Uterus (tissue), 4 donors: Measurements from ENCODE around the gene IBA57. TPM values are rescaled to one million over a fixed set of nuclear protein-coding genes. Genes with fewer than 3 reads are reported as not detected.
A peak's percentile ranks its signal among the peaks of the same experiment; 100 is the strongest.

Source experiments
- DNase-seq, 2 donors: peaks; one replicate each; pipeline ENCODE4 v3.0.0-alpha.2; 2019 to 2020
- H3K27ac ChIP-seq, 2 donors: fragments of 200-600 bp; sonication (generic); 1 replicate in 1 of 2; 2 replicates in 1 of 2; pipeline ENCODE4 v1.5.1; 2016 to 2018
- H3K27me3 ChIP-seq, 2 donors: fragments of 200-600 bp; sonication (generic); one replicate each; pipeline ENCODE4 v1.5.1; 2018 to 2019; ENCODE audit warnings: control low read depth in 1 of 2
- H3K36me3 ChIP-seq, 2 donors: fragments of 200-600 bp; sonication (generic); one replicate each; pipeline ENCODE4 v1.5.1; 2019; ENCODE audit warnings: control low read depth in 1 of 2
- H3K4me1 ChIP-seq, 2 donors: fragments of 200-600 bp; sonication (generic); one replicate each; pipeline ENCODE4 v1.5.1; 2018 to 2019; ENCODE audit warnings: control low read depth in 1 of 2
- H3K4me3 ChIP-seq, 2 donors: fragments of 200-600 bp; sonication (generic); 1 replicate in 1 of 2; 2 replicates in 1 of 2; pipeline ENCODE4 v1.5.1; 2018 to 2019; ENCODE audit warnings: mild to moderate bottlenecking in 1 of 2
- H3K9me3 ChIP-seq, 2 donors: fragments of 200-600 bp; sonication (generic); one replicate each; pipeline ENCODE4 v1.5.1; 2019; ENCODE audit warnings: control low read depth in 1 of 2
- CTCF ChIP-seq, 4 experiments: fragments of 200-600 bp in 2 of 4; fragments of 450-650 bp in 2 of 4; sonication (generic) in 2 of 4; IDR thresholded peaks; one replicate each; pipeline ENCODE4 v1.5.1; 2016 to 2019; ENCODE audit warnings: antibody characterized with exemption in 4 of 4, mild to moderate bottlenecking in 2 of 4, moderate library complexity in 1 of 4
- POLR2A ChIP-seq, 2 donors: fragments of 450-650 bp; IDR thresholded peaks; one replicate each; pipeline ENCODE4 v1.6.1; 2016; ENCODE audit warnings: antibody characterized with exemption in 2 of 2, mild to moderate bottlenecking in 1 of 2, moderate library complexity in 1 of 2
- intact Hi-C: fragments of 100-400 bp; cut with DNase I; formaldehyde crosslinking; loops from one replicate; pipeline ENCODE4 v1.15.1; 2023; ENCODE audit warnings: low total_unique reads
- total RNA-seq, 4 donors: library from RNA; depleted of rRNA in 3 of 4; stranded (reverse); fragments of >200 nt in 3 of 4; gene quantifications; one replicate each; pipeline versions ENCODE4 v1.1.0 to v1.2.4, GENCODE V29; 2014 to 2023
- donor health status: DM: yes; HTN: yes; CAD: no.

IBA57 gene
- total RNA-seq, 4 donors from 2014 or later = 3.3 to 13.5 (median 7.5) TPM

GRCh38 chr1:228211531-228212414 is 46.2 kb downstream of the IBA57 start:
- Histone ChIP-seq H3K27ac (no peak overlapping the region), H3K9me3 (no peaks in the 10 kb centered on the region), H3K4me1 (no peaks in the 10 kb centered on the region), H3K27me3 (no peaks in the 10 kb centered on the region), H3K4me3 (no peak overlapping the region), H3K36me3 (no peaks in the 10 kb centered on the region)
- intact Hi-C loops = no loop called here
- TF ChIP-seq CTCF (IDR thresholded peaks at IDR 0.05) = no peak
- DNase-seq = no peak

- intact Hi-C loops = no loop called here
- Histone ChIP-seq H3K27me3 (no peaks in the 10 kb centered on the region), H3K4me1 (no peaks in the 10 kb centered on the region), H3K9me3 (no peaks in the 10 kb centered on the region), H3K36me3 (no peaks in the 10 kb centered on the region), H3K4me3 (peak overlapping the region; percentile 36 to 38), H3K27ac (no peak overlapping the region)
- TF ChIP-seq CTCF (IDR thresholded peaks at IDR 0.05) (no peak), POLR2A (IDR thresholded peaks at IDR 0.05) (no peak)
- DNase-seq = no peak
These were observed 46.9 kb downstream of the IBA57 start for GRCh38 chr1:228212415-228212965.

GRCh38 chr1:228212966-228213844 is 47.6 kb downstream of the IBA57 start:
- intact Hi-C loops = no loop called here
- TF ChIP-seq CTCF (IDR thresholded peaks at IDR 0.05) (peak; percentile 45 to 69 (median 68)), POLR2A (IDR thresholded peaks at IDR 0.05) (peak in 1 of 2 donors; percentile 19)
- H3K27ac ChIP-seq = no peak overlapping the region
- no peaks in the 10 kb centered on the region for H3K4me1 ChIP-seq
- no peaks in the 10 kb centered on the region for H3K36me3 ChIP-seq
- H3K9me3 ChIP-seq = no peaks in the 10 kb centered on the region
- DNase-seq = peak; percentile 77 to 78
- H3K27me3 ChIP-seq = no peaks in the 10 kb centered on the region
- H3K4me3 ChIP-seq = peak overlapping the region; percentile 36 to 38

- Histone ChIP-seq H3K36me3 (no peaks in the 10 kb centered on the region), H3K4me1 (no peaks in the 10 kb centered on the region), H3K9me3 (no peaks in the 10 kb centered on the region), H3K27me3 (no peaks in the 10 kb centered on the region), H3K4me3 (peak overlapping the region; percentile 36 to 38), H3K27ac (no peak overlapping the region)
- TF ChIP-seq CTCF (IDR thresholded peaks at IDR 0.05) (no peak), POLR2A (IDR thresholded peaks at IDR 0.05) (no peak)
- intact Hi-C loops = no loop called here
- DNase-seq = no peak
These were observed 48.6 kb downstream of the IBA57 start for GRCh38 chr1:228213917-228214808.
